HK-2 (cell line): ENCODE measurements around the gene RTCB.

Source experiments
- DNase-seq: peaks from one replicate; pipeline ENCODE4 v3.0.0-alpha.2; 2018; ENCODE audit not compliant: unreplicated experiment

The RTCB gene

GRCh38 chr22:32339190-32340012, 72.6 kb downstream of the RTCB start:
- DNase-seq = no peak

DNA sequence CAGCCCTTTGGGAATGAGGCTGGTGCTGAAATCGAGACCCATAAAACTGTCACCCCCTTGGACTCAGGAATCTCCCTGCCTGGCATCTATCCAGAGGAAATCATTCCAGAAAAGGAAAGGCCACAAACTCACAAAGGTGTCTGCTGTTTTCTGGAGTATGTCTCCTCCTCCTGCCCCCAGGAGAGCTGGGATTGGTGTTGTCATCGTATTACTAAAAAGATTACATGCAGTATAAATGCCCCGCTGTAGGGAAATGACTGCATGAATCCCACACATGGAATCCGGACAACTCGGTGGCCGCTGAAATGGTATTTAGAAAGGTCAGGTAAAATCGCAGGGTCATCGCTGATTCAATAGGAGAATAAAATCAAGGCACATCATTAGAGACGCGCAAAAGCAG, 73.3 kb downstream of the RTCB start:
- no peak for DNase-seq
